H9 (cell line): ENCODE measurements around the gene FANCC. TPM values are rescaled to one million over a fixed set of nuclear protein-coding genes. Genes with fewer than 3 reads are reported as not detected.

Experiments
- DNase-seq: peaks from one replicate; pipeline ENCODE4 v3.0.0-alpha.2; 2017
- H2AFZ ChIP-seq: one replicate; pipeline ENCODE4 v1.6.1; 2013; ENCODE audit warnings: mild to moderate bottlenecking, low read length, control low read depth, moderate library complexity
- H2AK5ac ChIP-seq: 2 replicates; pipeline ENCODE4 v1.6.1; 2013; ENCODE audit warnings: low read length, control low read depth, mixed read lengths; ENCODE audit not compliant: insufficient read length
- H2BK120ac ChIP-seq: one replicate; pipeline ENCODE4 v1.6.1; 2013; ENCODE audit warnings: low read depth, mild to moderate bottlenecking, low read length, control low read depth, inconsistent platforms; ENCODE audit not compliant: poor library complexity, severe bottlenecking
- H2BK12ac ChIP-seq: 2 replicates; pipeline ENCODE4 v1.6.1; 2013; ENCODE audit warnings: low read length, control low read depth, mixed read lengths, low read depth; ENCODE audit not compliant: insufficient read length
- H2BK15ac ChIP-seq: 2 replicates; pipeline ENCODE4 v1.6.1; 2013; ENCODE audit warnings: low read depth, low read length, control low read depth
- H2BK20ac ChIP-seq: one replicate; pipeline ENCODE4 v1.6.1; 2013; ENCODE audit warnings: low read depth, mild to moderate bottlenecking, low read length, control low read depth, inconsistent platforms; ENCODE audit not compliant: poor library complexity, severe bottlenecking
- H2BK5ac ChIP-seq: 2 replicates; pipeline ENCODE4 v1.6.1; 2013; ENCODE audit warnings: low read length, control low read depth, mixed read lengths; ENCODE audit not compliant: insufficient read length
- H3K14ac ChIP-seq: 2 replicates; pipeline ENCODE4 v1.6.1; 2013; ENCODE audit warnings: low read length, control low read depth; ENCODE audit not compliant: insufficient read depth
- H3K18ac ChIP-seq: 2 replicates; pipeline ENCODE4 v1.6.1; 2013; ENCODE audit warnings: low read depth, mild to moderate bottlenecking, mixed read lengths, low read length, control low read depth; ENCODE audit not compliant: insufficient read length
- H3K23ac ChIP-seq: 2 replicates; pipeline ENCODE4 v1.6.1; 2013; ENCODE audit warnings: low read length, control low read depth, mixed read lengths, low read depth; ENCODE audit not compliant: insufficient read length
- H3K23me2 ChIP-seq: 2 replicates; pipeline ENCODE4 v1.6.1; 2013; ENCODE audit warnings: low read depth, mild to moderate bottlenecking, mixed read lengths, low read length, control low read depth; ENCODE audit not compliant: insufficient read length, poor library complexity, severe bottlenecking
- H3K27ac ChIP-seq: 2 replicates; pipeline ENCODE4 v1.5.1; 2013; ENCODE audit warnings: low read length, control low read depth, mixed read lengths, low read depth; ENCODE audit not compliant: insufficient read length
- H3K27me3 ChIP-seq: 2 replicates; pipeline ENCODE4 v1.6.1; 2013; ENCODE audit warnings: low read length, control low read depth, inconsistent platforms; ENCODE audit not compliant: insufficient read depth
- H3K4ac ChIP-seq: 2 replicates; pipeline ENCODE4 v1.6.1; 2013; ENCODE audit warnings: low read depth, mild to moderate bottlenecking, control low read depth, inconsistent platforms, low read length, moderate library complexity
- H3K4me1 ChIP-seq: 2 replicates; pipeline ENCODE4 v1.6.1; 2013; ENCODE audit warnings: low read length, control low read depth, inconsistent platforms; ENCODE audit not compliant: insufficient read depth
- H3K4me2 ChIP-seq: 2 replicates; pipeline ENCODE4 v1.6.1; 2013; ENCODE audit warnings: low read length, control low read depth, mixed read lengths; ENCODE audit not compliant: insufficient read length, insufficient read depth
- H3K56ac ChIP-seq: 2 replicates; pipeline ENCODE4 v1.6.1; 2013; ENCODE audit warnings: low read depth, mild to moderate bottlenecking, mixed read lengths, low read length, control low read depth; ENCODE audit not compliant: insufficient read length
- H3K79me1 ChIP-seq: 2 replicates; pipeline ENCODE4 v1.6.1; 2013; ENCODE audit warnings: low read depth, mild to moderate bottlenecking, moderate library complexity, low read length, control low read depth, inconsistent platforms; ENCODE audit not compliant: insufficient read depth, poor library complexity, severe bottlenecking
- H3K79me2 ChIP-seq: 2 replicates; pipeline ENCODE4 v1.6.1; 2013; ENCODE audit warnings: low read length, control low read depth, inconsistent platforms; ENCODE audit not compliant: insufficient read depth
- H3K9ac ChIP-seq: 2 replicates; pipeline ENCODE4 v1.6.1; 2013; ENCODE audit warnings: low read length, control low read depth, mixed read lengths; ENCODE audit not compliant: insufficient read length; ENCODE audit errors: extremely low read depth
- H3K9me3 ChIP-seq: one replicate; pipeline ENCODE4 v1.6.1; 2013; ENCODE audit warnings: low read depth, low read length, inconsistent platforms; ENCODE audit not compliant: control insufficient read depth
- H3T11ph ChIP-seq: one replicate; pipeline ENCODE4 v1.6.1; 2013; ENCODE audit warnings: mild to moderate bottlenecking, low read length, control low read depth, inconsistent platforms
- H4K20me1 ChIP-seq: one replicate; pipeline ENCODE4 v1.6.1; 2013; ENCODE audit not compliant: control insufficient read depth, insufficient read length, insufficient read depth
- H4K5ac ChIP-seq: 2 replicates; pipeline ENCODE4 v1.6.1; 2013; ENCODE audit warnings: low read depth, mild to moderate bottlenecking, mixed read lengths, low read length, control low read depth; ENCODE audit not compliant: insufficient read length
- H4K8ac ChIP-seq: replicated peaks from 2 replicates; pipeline ENCODE4 v1.6.1; 2013; ENCODE audit warnings: low read length, control low read depth, mixed read lengths, low read depth; ENCODE audit not compliant: insufficient read length
- H4K91ac ChIP-seq: 2 replicates; pipeline ENCODE4 v1.6.1; 2013; ENCODE audit warnings: low read depth, mild to moderate bottlenecking, moderate library complexity, mixed read lengths, low read length, control low read depth; ENCODE audit not compliant: insufficient read length
- H3K27ac Mint-ChIP-seq, 3 experiments: 2 replicates in 2 of 3; 3 replicates in 1 of 3; pipeline ENCODE4 v1.8.0; 2020 to 2021; ENCODE audit warnings: mixed read lengths in 3 of 3, mild to moderate bottlenecking in 1 of 3, moderate library complexity in 1 of 3
- H3K27me3 Mint-ChIP-seq: 2 replicates; pipeline ENCODE4 v1.8.0; 2021; ENCODE audit warnings: low read depth, mild to moderate bottlenecking, moderate library complexity, mixed read lengths
- H3K36me3 Mint-ChIP-seq, 3 experiments: 2 replicates in 2 of 3; 3 replicates in 1 of 3; pipeline ENCODE4 v1.8.0; 2020 to 2021; ENCODE audit warnings: low read depth in 3 of 3, mixed read lengths in 3 of 3; ENCODE audit not compliant: insufficient read depth in 1 of 3
- H3K4me1 Mint-ChIP-seq, 2 experiments: 2 replicates each; pipeline ENCODE4 v1.8.0; 2020; ENCODE audit warnings: mixed read lengths in 2 of 2
- H3K4me3 Mint-ChIP-seq, 2 experiments: 2 replicates in 1 of 2; 3 replicates in 1 of 2; pipeline ENCODE4 v1.8.0; 2020 to 2021; ENCODE audit warnings: mild to moderate bottlenecking in 2 of 2, mixed read lengths in 2 of 2, moderate library complexity in 1 of 2
- H3K9me3 Mint-ChIP-seq, 2 experiments: 2 replicates in 1 of 2; 3 replicates in 1 of 2; pipeline ENCODE4 v1.8.0; 2020; ENCODE audit warnings: mild to moderate bottlenecking in 2 of 2, mixed read lengths in 2 of 2, moderate library complexity in 1 of 2
- WGBS: extraction: QIAGEN DNeasy Blood & Tissue Kit; methylation state at CpG from one replicate; pipeline ENCODE4 v1.1.7; 2013; ENCODE audit warnings: missing lambda C conversion rate, low lambda C conversion rate, mixed read lengths; ENCODE audit not compliant: insufficient read length; ENCODE audit errors: extremely low coverage; 5-methylcytosine and 5-hydroxymethylcytosine counted together
- total RNA-seq: library from RNA; stranded (reverse); gene quantifications from 2 replicates; pipeline ENCODE4 v1.2.1, GENCODE V29; 2021
- TF ChIP-seq, protein P1 (sequence below): fragments of 200-600 bp; sonication (generic); conservative IDR thresholded peaks from 3 replicates; pipeline ENCODE4 v1.8.0; 2021; ENCODE audit warnings: antibody characterized with exemption, mild to moderate bottlenecking

Gene FANCC
- total RNA-seq, 1 experiment from 2014 or later: 14.6 TPM

DNA sequence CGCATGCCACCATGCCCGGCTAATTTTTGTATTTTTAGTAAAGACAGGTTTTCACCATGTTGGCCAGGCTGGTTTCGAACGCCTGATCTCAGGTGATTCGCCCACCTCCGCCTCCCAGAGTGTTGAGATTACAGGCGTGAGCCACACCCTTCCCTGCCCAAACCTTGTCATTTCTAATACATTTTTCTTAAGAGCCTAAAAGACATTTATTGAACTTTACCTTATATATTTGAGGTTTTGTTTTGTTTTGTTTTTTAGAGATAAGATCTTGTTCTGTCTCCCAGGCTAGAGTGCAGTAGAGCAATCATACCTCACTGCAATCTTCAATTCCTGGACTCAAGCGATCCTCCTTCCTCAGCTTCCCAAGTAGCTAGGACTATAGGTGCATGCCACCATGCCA lies 39.8 kb upstream of the FANCC start:
- H3K36me3 Mint-ChIP-seq: no peaks in the 10 kb centered on the region
- WGBS: no CpG with 5 or more reads among the region's 8 CpGs

More for the DNA sequence above, 39.8 kb upstream of the FANCC start:
- H4K5ac ChIP-seq: no peak overlapping the region
- no peak overlapping the region for H3K23ac ChIP-seq
- H3K27me3 Mint-ChIP-seq: peaks cover 12% of the 10 kb centered on the region
- H3K9me3 Mint-ChIP-seq: no peaks in the 10 kb centered on the region
- no peak overlapping the region for H2AK5ac ChIP-seq
- no peaks in the 10 kb centered on the region for H3K23me2 ChIP-seq
- H3T11ph ChIP-seq: no peak overlapping the region
- H2BK12ac ChIP-seq: no peak overlapping the region
- no peak overlapping the region for H3K18ac ChIP-seq
- TF ChIP-seq, protein P1, sequence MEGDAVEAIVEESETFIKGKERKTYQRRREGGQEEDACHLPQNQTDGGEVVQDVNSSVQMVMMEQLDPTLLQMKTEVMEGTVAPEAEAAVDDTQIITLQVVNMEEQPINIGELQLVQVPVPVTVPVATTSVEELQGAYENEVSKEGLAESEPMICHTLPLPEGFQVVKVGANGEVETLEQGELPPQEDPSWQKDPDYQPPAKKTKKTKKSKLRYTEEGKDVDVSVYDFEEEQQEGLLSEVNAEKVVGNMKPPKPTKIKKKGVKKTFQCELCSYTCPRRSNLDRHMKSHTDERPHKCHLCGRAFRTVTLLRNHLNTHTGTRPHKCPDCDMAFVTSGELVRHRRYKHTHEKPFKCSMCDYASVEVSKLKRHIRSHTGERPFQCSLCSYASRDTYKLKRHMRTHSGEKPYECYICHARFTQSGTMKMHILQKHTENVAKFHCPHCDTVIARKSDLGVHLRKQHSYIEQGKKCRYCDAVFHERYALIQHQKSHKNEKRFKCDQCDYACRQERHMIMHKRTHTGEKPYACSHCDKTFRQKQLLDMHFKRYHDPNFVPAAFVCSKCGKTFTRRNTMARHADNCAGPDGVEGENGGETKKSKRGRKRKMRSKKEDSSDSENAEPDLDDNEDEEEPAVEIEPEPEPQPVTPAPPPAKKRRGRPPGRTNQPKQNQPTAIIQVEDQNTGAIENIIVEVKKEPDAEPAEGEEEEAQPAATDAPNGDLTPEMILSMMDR: no peak
- no peak overlapping the region for H4K91ac ChIP-seq
- no peak overlapping the region for H2BK5ac ChIP-seq
- no peak overlapping the region for H2BK120ac ChIP-seq
- no peak overlapping the region for H2BK15ac ChIP-seq
- no peaks in the 10 kb centered on the region for H3K9me3 ChIP-seq
- peaks cover 4 to 5% of the 10 kb centered on the region in 2 experiments for H3K4me1 Mint-ChIP-seq
- no peak overlapping the region for H3K27ac ChIP-seq
- H2BK20ac ChIP-seq: no peak overlapping the region
- H4K20me1 ChIP-seq: no peaks in the 10 kb centered on the region
- no peak overlapping the region for H3K14ac ChIP-seq
- no peak overlapping the region for H3K4me2 ChIP-seq
- DNase-seq: no peak
- no peak overlapping the region for H3K4ac ChIP-seq
- H3K79me1 ChIP-seq: no peaks in the 10 kb centered on the region
- no peaks in the 10 kb centered on the region for H3K79me2 ChIP-seq
- no peak overlapping the region for H3K27ac Mint-ChIP-seq
- no peaks in the 10 kb centered on the region for H3K27me3 ChIP-seq
- no peak overlapping the region for H3K9ac ChIP-seq
- no peak overlapping the region for H2AFZ ChIP-seq
- H3K56ac ChIP-seq: no peak overlapping the region
- H3K4me1 ChIP-seq: no peaks in the 10 kb centered on the region; the same call in 1 of the 2 replicates
- H4K8ac ChIP-seq: no peak overlapping the region
- no peak overlapping the region for H3K4me3 Mint-ChIP-seq
